ENCODE results near the gene SLC44A3.

Gene SLC44A3

DNA sequence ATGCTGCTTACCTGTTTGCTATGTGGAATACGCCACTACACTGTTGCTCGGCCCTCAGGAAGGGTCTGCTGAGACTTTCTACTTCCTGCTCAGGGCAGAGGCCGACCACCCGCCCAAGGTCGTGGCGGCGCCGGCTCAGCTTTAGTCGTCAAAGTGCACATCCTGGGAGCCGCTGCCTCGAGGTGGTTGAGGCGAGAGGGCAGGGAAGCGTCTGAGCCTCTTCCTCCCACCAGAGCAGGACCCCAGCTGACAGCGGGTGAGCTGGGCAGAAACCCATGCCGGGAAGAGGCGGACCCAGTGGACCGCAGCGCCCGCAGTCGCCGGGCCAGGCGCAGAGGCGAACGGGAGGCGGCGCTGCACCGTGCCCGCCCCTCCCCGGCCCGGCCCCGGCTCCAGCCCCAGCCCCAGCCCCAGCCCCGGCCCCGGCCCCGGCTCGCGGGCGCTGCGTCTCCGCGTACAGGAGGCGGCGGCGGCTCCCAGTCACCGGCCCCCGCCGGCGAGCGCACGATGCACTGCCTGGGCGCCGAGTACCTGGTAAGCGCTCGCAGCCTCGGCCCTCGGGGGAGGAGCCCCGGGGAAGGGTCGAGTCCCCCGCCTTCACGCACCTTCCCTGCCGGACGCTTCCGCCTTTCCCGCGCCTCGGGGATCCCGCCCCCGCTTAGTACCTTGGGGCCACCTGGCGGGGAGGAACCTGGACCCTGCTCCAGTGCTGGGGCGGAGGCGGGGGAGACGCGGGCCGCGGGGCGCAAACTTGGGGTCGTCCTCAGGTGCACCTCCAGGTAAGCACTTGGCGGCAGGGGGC lies at the start of gene SLC44A3:
SLC44A3 (plus strand) TSS at position 413 of the 802 bp plus-strand sequence; CDS start at position 508, 95 bp downstream.
- DNase-seq = peak; percentile 30

DNA sequence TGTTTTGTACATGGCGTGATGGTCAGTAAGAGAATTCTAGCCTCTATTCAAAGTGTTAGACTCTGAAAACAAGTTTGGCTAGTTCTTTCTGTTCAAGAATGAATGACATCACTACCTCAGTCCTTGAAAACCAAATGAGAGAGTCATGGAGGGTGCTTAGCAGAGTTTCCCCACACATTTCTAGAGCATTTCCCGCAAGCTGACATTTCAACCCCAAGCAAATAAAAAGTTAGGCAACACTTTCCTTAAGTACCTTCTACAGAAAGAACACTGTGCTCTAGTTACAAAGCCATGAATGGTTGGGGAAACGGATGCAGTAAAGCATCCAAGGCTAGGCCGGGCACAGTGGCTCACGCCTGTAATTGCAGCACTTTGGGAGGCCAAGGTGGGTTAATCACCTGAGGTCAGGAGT lies 47.9 kb upstream of the SLC44A3 start:
- no peak for DNase-seq

DNA sequence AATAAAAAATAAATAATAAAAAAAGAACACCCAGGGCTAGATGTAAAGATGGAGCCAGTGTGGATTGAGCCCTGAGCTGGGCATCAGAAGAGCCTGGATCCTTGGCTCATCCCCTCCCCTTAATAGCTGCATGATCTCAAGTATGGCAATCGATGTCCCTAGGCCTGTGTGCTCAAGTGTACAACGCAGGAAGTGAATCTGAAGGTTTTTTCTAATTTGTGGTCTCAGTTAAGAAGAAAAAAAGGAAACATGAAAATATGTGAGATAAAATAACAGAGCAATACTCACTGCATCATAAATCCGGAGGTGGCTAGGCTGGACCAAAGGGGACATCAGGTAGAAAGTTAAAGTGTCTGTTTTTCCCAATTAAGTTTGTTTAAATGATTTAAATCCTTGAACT lies 47.3 kb upstream of the SLC44A3 start:
- no peak for DNase-seq

- DNase-seq = no peak
Observed at GRCh38 chr1:94773296-94773809, 46.8 kb upstream of the SLC44A3 start.

GRCh38 chr1:94773931-94774422 lies 46.2 kb upstream of the SLC44A3 start:
- no peak for DNase-seq

DNA sequence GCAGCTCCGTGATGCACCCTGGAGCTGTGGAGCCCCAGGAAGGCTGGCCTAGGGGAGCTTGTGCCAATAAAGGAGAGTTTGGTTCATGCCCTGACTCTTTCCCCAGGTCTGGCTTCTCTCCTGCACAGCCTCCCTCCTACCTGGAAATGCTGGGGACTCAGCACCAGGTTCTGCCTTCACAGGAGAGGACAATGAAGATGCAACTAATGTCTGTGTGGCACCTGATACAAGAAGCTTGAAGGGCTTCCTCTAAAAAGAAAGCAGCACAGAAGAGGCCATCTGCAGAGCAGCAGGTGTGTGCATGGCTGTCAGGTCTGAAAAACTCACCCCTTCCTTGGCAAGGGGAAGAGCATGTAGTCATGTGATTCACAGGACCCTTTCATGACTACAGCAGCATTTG lies 43.7 kb upstream of the SLC44A3 start:
- DNase-seq = no peak

- DNase-seq = no peak
Observed at GRCh38 chr1:94777281-94777680, 42.9 kb upstream of the SLC44A3 start.

DNA sequence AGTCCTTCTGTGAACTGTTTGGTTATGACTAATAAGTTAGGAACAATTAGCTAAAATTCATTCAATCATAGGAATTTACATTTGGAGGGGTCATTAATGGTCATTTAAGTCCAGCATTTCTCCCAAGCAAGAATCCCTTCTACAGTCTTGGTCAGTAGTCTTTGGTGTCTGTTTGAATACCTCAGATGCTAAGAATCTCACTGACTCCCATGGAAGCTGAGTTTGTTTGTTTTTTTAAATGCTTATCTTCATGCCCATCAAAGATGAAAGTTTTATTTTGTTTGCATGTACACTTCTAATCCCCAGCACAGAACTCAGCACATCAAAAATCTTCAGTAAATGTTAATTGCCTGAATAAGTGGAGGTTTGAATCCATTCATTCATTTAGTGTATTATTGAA lies 41.3 kb upstream of the SLC44A3 start:
- no peak for DNase-seq

GRCh38 chr1:94783342-94784189 lies 36.6 kb upstream of the SLC44A3 start:
- DNase-seq = peak; percentile 23

- DNase-seq = no peak
Observed at GRCh38 chr1:94784190-94784515, 36.0 kb upstream of the SLC44A3 start.

GRCh38 chr1:94787691-94788090 lies 32.5 kb upstream of the SLC44A3 start:
- no peak for DNase-seq

- no peak for DNase-seq
Observed at GRCh38 chr1:94790246-94790645, 29.9 kb upstream of the SLC44A3 start.

DNA sequence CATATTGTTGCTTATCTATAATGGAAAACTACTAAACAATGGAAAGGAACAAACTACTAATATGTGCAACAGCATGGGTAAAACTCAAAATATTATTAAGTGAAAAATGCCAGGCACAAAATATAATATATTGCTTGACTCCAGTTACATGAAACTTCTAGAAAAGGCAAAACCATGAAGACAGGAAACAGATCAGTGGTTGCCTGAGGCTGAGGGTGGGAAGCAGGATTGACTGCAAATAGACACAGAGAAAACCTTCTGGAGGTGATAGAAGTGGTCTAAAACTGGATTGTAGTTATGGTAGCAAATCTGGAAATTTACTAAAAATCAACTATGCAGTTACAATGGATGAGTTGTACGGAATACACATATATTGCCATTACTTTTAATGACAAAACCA lies 29.5 kb upstream of the SLC44A3 start:
- DNase-seq = no peak

- DNase-seq = no peak
Observed at GRCh38 chr1:94792473-94793295, 27.5 kb upstream of the SLC44A3 start.

DNA sequence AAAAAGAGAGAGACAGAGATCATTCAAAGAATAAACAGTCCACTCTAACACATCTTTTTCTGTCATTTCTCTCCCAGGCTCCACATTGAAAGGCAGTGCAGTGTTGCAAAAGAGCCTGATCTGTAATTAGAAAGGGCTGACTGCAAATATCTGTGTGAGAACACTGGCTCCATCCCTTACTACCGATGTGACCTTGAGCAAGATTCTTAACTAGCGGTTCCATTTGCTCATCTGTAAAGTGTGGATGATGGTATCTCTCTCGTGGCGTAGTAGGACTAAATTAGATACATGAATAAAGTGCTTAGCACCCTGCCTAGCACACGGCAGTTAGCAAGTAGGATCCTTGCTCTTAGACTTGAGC lies 26.9 kb upstream of the SLC44A3 start:
- no peak for DNase-seq

- no peak for DNase-seq
Observed at GRCh38 chr1:94795434-94795833, 24.7 kb upstream of the SLC44A3 start.

- no peak for DNase-seq
Observed at GRCh38 chr1:94796266-94796665, 23.9 kb upstream of the SLC44A3 start.

- no peak for DNase-seq
Observed at GRCh38 chr1:94797291-94797690, 22.9 kb upstream of the SLC44A3 start.

DNA sequence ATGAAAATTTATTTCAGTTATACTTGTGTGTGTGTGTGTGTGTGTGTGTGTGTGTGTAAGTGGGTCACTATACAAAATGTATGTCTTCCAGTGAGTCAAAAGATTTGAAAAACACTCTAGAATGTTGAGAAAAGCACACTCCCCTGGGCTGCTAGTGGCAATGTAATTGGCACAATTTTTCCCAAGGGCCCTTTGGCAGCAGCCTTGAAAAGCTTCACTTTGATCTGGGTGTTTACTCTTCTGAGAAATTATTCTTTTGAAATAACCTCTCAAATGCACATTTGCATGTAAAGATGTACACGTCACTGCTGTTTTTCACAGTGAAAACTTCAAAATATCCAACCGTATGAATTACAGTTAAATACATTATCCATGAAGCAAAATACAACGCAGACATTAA lies 22.1 kb upstream of the SLC44A3 start:
- peak; percentile 16 for DNase-seq

DNA sequence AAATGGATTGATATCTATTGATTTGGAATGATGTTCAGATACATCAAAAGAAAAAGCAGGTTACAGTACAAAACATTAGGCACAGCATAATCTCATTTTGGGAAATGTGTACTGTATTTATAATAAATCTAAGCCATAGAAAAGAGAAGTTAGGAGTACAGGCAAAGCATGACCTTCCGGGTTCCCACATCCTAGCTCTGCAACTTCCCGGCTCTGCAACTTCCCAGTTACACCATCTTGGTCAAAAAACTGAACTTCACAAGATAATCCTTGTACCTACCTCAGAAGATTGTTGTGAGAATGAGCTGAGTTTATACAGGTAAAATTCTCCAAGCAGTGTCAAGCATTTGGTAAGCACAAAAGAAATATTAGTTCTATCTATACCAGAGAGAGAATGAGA lies 21.7 kb upstream of the SLC44A3 start:
- DNase-seq = no peak

- DNase-seq = no peak
Observed at GRCh38 chr1:94799206-94799605, 21.0 kb upstream of the SLC44A3 start.

DNA sequence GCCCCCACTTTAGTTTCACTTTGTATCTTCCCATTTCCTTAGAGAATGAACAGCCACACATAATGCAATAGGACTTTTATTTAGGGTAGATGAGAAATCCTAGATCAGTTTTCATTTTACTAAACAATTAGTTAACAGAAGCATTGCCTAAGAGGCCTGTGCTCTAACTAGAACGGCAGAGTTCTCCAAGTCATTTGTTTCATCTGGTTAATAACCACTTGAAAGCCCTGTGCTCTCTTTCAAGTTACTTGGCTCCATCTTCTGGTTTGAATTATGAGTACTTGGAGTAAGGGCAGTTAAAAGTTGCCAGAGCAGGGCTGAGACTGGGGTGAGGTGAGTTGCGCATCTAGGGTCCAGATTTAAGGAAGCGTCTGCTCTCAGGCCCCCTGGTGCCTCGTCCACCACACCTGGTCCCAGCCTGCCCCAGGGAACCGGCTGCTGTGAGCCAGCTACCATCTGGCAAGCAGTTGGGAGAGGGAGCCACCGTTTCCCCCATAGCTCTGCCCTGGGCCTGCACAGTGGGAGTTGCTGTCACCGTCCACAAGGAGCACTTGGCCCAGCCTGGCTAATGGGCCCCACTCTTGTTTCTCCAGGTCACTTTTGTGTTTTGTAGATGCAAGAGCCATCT lies 18.1 kb upstream of the SLC44A3 start:
- peak; percentile 73 for DNase-seq

- no peak for DNase-seq
Observed at GRCh38 chr1:94803106-94803505, 17.1 kb upstream of the SLC44A3 start.

Measured in NCI-H1092 treated with DMSO at 0.1 percent for 48 hours (cell line).